ENCODE results near the gene TMEM150C.

TMEM150C gene

GRCh38 chr4:82523179-82523578 lies 38.6 kb downstream of the TMEM150C start:
- no peak for ATAC-seq
- TF ChIP-seq RARB (CRISPR knock-in tag; IDR thresholded peaks at IDR 0.05) (no peak), PPARA (CRISPR knock-in tag; IDR thresholded peaks at IDR 0.05; ENCODE audit: borderline replicate concordance) (no peak), CSDC2 (CRISPR knock-in tag; IDR thresholded peaks at IDR 0.05) (no peak), ZNF8 (CRISPR knock-in tag; IDR thresholded peaks at IDR 0.05) (no peak), ISL1 (CRISPR knock-in tag; IDR thresholded peaks at IDR 0.05) (no peak)
- TF ChIP-seq, protein P1, sequence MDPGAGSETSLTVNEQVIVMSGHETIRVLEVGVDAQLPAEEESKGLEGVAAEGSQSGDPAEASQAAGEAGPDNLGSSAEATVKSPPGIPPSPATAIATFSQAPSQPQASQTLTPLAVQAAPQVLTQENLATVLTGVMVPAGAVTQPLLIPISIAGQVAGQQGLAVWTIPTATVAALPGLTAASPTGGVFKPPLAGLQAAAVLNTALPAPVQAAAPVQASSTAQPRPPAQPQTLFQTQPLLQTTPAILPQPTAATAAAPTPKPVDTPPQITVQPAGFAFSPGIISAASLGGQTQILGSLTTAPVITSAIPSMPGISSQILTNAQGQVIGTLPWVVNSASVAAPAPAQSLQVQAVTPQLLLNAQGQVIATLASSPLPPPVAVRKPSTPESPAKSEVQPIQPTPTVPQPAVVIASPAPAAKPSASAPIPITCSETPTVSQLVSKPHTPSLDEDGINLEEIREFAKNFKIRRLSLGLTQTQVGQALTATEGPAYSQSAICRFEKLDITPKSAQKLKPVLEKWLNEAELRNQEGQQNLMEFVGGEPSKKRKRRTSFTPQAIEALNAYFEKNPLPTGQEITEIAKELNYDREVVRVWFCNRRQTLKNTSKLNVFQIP (CRISPR knock-in tag; IDR thresholded peaks at IDR 0.05; ENCODE audit: borderline replicate concordance, low read depth) = no peak

DNA sequence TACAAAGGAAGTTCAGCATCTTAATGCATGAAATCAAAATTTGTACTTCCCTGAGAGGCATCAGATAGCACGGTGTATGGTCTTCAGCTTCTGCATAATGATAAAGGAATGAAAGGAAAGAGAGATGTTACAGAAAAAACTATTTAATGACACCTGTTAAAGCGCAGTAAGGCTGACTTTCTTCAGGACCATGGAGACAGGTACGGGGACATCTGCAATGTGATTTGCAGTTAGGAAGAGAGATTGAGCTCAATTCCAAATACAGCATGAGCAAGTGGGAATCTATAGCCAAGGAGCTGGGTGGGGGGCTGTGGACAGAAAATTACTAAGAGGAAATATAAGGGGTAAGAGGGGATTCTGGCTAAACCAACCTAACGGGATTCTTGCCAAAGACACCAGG lies 39.3 kb downstream of the TMEM150C start:
- ATAC-seq = no peak
- no peak for TF ChIP-seq ESRRG (CRISPR knock-in tag; IDR thresholded peaks at IDR 0.05)
- no peak for TF ChIP-seq ISL1 (CRISPR knock-in tag; IDR thresholded peaks at IDR 0.05)
- TF ChIP-seq, protein P2, sequence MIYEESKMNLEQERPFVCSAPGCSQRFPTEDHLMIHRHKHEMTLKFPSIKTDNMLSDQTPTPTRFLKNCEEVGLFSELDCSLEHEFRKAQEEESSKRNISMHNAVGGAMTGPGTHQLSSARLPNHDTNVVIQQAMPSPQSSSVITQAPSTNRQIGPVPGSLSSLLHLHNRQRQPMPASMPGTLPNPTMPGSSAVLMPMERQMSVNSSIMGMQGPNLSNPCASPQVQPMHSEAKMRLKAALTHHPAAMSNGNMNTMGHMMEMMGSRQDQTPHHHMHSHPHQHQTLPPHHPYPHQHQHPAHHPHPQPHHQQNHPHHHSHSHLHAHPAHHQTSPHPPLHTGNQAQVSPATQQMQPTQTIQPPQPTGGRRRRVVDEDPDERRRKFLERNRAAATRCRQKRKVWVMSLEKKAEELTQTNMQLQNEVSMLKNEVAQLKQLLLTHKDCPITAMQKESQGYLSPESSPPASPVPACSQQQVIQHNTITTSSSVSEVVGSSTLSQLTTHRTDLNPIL (CRISPR knock-in tag; IDR thresholded peaks at IDR 0.05; ENCODE audit: low read depth) = no peak
- TF ChIP-seq ZNF8 (CRISPR knock-in tag; IDR thresholded peaks at IDR 0.05) = no peak
- no peak for TF ChIP-seq PPARA (CRISPR knock-in tag; IDR thresholded peaks at IDR 0.05; ENCODE audit: borderline replicate concordance)
- no peak for TF ChIP-seq TSHZ2 (CRISPR knock-in tag; IDR thresholded peaks at IDR 0.05)
- no peak for TF ChIP-seq OSR1 (CRISPR knock-in tag; IDR thresholded peaks at IDR 0.05)
- TF ChIP-seq ZFP3 (CRISPR knock-in tag; IDR thresholded peaks at IDR 0.05) = no peak
- TF ChIP-seq CSRNP3 (CRISPR knock-in tag; IDR thresholded peaks at IDR 0.05) = no peak
- no peak for TF ChIP-seq ARNTL (CRISPR knock-in tag; IDR thresholded peaks at IDR 0.05; ENCODE audit: borderline replicate concordance, low read depth)
- TF ChIP-seq TCF4 (CRISPR knock-in tag; IDR thresholded peaks at IDR 0.05; ENCODE audit: borderline replicate concordance) = no peak
- TF ChIP-seq, protein P1 (CRISPR knock-in tag; IDR thresholded peaks at IDR 0.05; ENCODE audit: borderline replicate concordance, low read depth) = no peak
- TF ChIP-seq, protein P3, sequence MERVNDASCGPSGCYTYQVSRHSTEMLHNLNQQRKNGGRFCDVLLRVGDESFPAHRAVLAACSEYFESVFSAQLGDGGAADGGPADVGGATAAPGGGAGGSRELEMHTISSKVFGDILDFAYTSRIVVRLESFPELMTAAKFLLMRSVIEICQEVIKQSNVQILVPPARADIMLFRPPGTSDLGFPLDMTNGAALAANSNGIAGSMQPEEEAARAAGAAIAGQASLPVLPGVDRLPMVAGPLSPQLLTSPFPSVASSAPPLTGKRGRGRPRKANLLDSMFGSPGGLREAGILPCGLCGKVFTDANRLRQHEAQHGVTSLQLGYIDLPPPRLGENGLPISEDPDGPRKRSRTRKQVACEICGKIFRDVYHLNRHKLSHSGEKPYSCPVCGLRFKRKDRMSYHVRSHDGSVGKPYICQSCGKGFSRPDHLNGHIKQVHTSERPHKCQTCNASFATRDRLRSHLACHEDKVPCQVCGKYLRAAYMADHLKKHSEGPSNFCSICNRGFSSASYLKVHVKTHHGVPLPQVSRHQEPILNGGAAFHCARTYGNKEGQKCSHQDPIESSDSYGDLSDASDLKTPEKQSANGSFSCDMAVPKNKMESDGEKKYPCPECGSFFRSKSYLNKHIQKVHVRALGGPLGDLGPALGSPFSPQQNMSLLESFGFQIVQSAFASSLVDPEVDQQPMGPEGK (CRISPR knock-in tag; IDR thresholded peaks at IDR 0.05; ENCODE audit: borderline replicate concordance) = no peak
- TF ChIP-seq TOX (CRISPR knock-in tag; IDR thresholded peaks at IDR 0.05; ENCODE audit: borderline replicate concordance) = no peak

DNA sequence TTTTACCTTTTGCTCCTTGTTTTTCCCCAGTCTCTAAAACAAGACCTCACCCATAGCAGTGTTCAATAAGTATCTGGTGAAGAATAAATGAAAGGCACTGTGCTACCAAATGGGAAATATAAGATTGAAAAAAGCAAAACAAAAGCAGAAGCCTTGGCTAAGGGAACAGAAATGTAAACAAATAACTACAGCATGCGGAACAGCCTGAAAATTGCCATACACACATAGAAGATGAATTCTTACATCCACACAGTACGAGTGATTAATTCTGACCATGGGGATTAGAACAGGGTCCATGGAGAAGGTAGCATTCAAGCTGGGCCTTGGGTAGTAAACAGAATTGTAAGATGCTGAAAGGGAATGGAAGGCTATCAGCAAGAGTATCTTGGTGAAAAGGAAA lies 40.5 kb downstream of the TMEM150C start:
- ATAC-seq = no peak
- TF ChIP-seq CSDC2 (CRISPR knock-in tag; IDR thresholded peaks at IDR 0.05) (no peak), TOX (CRISPR knock-in tag; IDR thresholded peaks at IDR 0.05; ENCODE audit: borderline replicate concordance) (no peak)

GRCh38 chr4:82519776-82520175 lies 42.0 kb downstream of the TMEM150C start:
- ATAC-seq = no peak
- TF ChIP-seq OSR1 (CRISPR knock-in tag; IDR thresholded peaks at IDR 0.05) (no peak), GLIS3 (CRISPR knock-in tag; IDR thresholded peaks at IDR 0.05) (no peak), BACH2 (CRISPR knock-in tag; IDR thresholded peaks at IDR 0.05; ENCODE audit: borderline replicate concordance) (no peak), ARNTL (CRISPR knock-in tag; IDR thresholded peaks at IDR 0.05; ENCODE audit: borderline replicate concordance, low read depth) (no peak), ZFP30 (CRISPR knock-in tag; IDR thresholded peaks at IDR 0.05) (no peak), PPARA (CRISPR knock-in tag; IDR thresholded peaks at IDR 0.05; ENCODE audit: borderline replicate concordance) (no peak), ZNF565 (CRISPR knock-in tag; conservative IDR thresholded peaks at IDR 0.05; ENCODE audit: low read depth) (no peak), ESRRG (CRISPR knock-in tag; IDR thresholded peaks at IDR 0.05) (no peak), ZNF8 (CRISPR knock-in tag; IDR thresholded peaks at IDR 0.05) (no peak), ZNF70 (CRISPR knock-in tag; IDR thresholded peaks at IDR 0.05) (no peak), CSDC2 (CRISPR knock-in tag; IDR thresholded peaks at IDR 0.05) (no peak), ISL1 (CRISPR knock-in tag; IDR thresholded peaks at IDR 0.05) (no peak)
- TF ChIP-seq, protein P1 (CRISPR knock-in tag; IDR thresholded peaks at IDR 0.05; ENCODE audit: borderline replicate concordance, low read depth) = no peak
- TF ChIP-seq, protein P2 (CRISPR knock-in tag; IDR thresholded peaks at IDR 0.05; ENCODE audit: low read depth) = no peak
